Measurements from ENCODE around the gene PDXP. TPM values are rescaled to one million over a fixed set of nuclear protein-coding genes. Genes with fewer than 3 reads are reported as not detected.

PDXP gene
- total and polyA plus RNA-seq, 9 of the 15 experiments (the other 6 are each of a cell fraction or from before 2014, with no cell fraction given) = 7.9 to 54.2 (median 38.8) TPM

GRCh38 chr22:37609240-37610152, 49.0 kb upstream of the PDXP start (continued):
- TF ChIP-seq ZBTB11 (CRISPR knock-in tag; IDR thresholded peaks at IDR 0.05) (no peak; a peak in 1 of 6 replicates), DLX4 (CRISPR knock-in tag; IDR thresholded peaks at IDR 0.05) (no peak), ZNF592 (IDR thresholded peaks at IDR 0.05) (peak; percentile 29; the same call in 1 of the 2 replicates), SNAPC5 (CRISPR knock-in tag; IDR thresholded peaks at IDR 0.05) (no peak), ZFP36 (IDR thresholded peaks at IDR 0.05; ENCODE audit: low read depth, low read length, partially characterized antibody) (no peak), RNF2 (IDR thresholded peaks at IDR 0.05) (peak; percentile 67; the same call in 1 of the 2 replicates), SAP30 (IDR thresholded peaks at IDR 0.05; ENCODE audit: borderline replicate concordance, insufficient read depth, low read depth, low read length, poor library complexity, severe bottlenecking) (peak; percentile 11), PRDM10 (IDR thresholded peaks at IDR 0.05; ENCODE audit: partially characterized antibody) (peak; percentile 86), CBX1 (IDR thresholded peaks at IDR 0.05; ENCODE audit: low read depth) (no peak), ETV1 (tag; conservative IDR thresholded peaks at IDR 0.05; ENCODE audit: low read depth) (peak; percentile 37), TAF1 (IDR thresholded peaks at IDR 0.05; ENCODE audit: control insufficient read depth, extremely low read depth, insufficient read depth, low read length, severe bottlenecking) (peak; percentile 96), HNRNPUL1 (IDR thresholded peaks at IDR 0.05; ENCODE audit: low read length) (no peak)
